ENCODE data around the gene EPS8L3.
"Not testable (repeated sequence)": the region's sequence is repeated elsewhere in the genome, so short reads cannot be mapped to it uniquely, and the experiment has no call there.

EPS8L3 gene

DNA sequence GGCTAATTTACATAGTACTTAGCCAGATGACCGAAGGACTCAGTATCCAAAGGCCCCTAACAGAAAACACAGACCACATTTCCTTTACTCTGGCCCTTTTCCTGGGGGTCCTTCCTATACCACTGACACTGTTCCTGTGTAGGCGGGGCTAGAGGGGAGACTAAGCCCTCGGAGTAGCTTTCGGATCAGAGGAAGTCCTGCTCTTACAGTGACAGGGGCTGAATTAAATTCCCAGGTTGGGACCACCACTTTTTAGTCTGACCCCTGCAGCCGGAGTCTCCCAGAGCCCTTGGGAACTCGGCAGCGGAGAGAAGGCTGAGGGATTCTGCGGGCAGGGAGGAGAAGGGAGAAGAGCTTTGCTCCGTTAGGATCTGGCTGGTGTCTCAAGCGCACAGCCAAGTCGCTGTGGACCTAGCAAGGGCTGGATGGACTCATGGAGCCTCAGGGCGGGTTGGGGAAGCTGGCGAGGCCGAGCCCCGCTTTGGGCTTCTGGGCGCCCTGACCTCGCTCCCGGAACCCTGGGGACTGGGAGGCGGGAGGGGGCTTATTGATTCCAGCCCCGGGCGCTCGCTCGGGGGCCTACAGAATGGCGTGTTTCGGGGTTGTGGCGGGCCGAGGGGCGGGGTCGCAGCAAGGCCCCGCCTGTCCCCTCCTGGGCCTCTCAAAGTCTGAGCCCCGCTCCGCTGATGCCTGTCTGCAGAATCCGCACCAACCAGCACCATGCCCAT lies 52.0 kb downstream of the EPS8L3 start, which contains the start of gene GSTM5:
Gene GSTM5 (plus strand): TSS at position 659 of the 728 bp plus-strand sequence. CDS start 62 bp downstream, at position 721.
- not testable (repeated sequence) for DNase-seq (ENCODE audit: low read depth)

DNA sequence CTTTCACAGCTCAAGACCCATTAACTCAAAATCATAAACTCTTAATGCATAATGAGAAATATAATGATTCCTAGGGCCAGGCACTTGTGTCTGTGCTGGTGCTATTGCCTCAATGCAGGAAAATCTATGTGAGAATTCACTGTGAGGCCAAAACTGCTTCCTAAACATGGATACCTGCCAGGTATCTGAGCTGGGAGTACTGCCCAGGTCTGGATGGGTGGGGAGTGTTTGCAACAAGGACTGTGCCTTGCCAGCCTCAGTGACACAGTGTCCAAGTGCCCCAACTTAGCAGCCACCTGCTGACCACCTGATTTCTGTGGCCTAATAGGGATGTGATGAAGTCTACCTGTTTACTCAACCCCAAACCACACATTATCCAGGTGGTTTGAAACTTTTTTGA lies 53.9 kb downstream of the EPS8L3 start:
- DNase-seq (ENCODE audit: low read depth) = not testable (repeated sequence)

DNA sequence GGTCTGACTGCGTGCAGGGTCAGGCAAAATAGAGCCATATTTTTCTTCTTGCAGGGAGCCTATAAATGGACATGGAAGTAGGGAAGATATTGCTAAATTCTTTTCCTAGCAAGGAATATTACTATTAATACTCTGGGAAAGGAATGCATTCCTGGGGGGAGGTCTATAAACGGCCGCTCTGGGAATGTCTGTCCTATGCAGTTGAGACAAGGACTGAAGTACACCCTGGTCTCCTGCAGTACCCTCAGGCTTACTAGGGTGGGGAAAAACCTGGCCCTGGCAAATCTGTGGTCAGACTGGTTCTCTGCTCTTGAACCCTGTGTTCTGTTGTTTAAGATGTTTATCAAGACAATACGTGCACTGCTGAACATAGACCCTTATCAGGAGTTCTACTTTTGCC lies 54.8 kb downstream of the EPS8L3 start:
- not testable (repeated sequence) for DNase-seq (ENCODE audit: low read depth)

GRCh38 chr1:109705411-109705810 lies 58.3 kb downstream of the EPS8L3 start:
- no peak for DNase-seq (ENCODE audit: low read depth)

DNA sequence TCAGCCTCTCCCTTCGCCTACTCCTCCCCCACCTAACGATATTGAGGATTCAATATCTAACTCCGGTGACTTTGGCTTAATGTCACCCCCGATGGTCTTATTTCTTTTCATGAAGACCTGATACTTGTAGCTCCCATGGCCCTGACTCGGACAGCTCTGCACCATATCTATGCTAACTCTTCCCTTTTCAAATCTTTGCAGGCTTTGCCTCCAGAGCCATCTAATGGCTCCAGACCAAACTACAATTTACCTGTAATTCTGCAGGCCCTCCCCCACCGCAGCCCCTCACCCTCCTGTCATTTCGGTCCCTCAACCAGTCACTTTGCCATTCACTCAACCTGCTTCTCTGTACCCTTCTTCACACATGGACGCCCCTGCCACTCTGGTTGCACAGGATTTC lies 59.5 kb downstream of the EPS8L3 start:
- no peak for DNase-seq (ENCODE audit: low read depth)

GRCh38 chr1:109702940-109703339 lies 60.8 kb downstream of the EPS8L3 start:
- DNase-seq (ENCODE audit: low read depth) = not testable (repeated sequence)
